ENCODE results near the gene SYNCRIP.
"Not testable (repeated sequence)": the region's sequence is repeated elsewhere in the genome, so short reads cannot be mapped to it uniquely, and the experiment has no call there.

Gene SYNCRIP

GRCh38 chr6:85669735-85670194, 27.1 kb upstream of the SYNCRIP start:
- no peak for DNase-seq

DNA sequence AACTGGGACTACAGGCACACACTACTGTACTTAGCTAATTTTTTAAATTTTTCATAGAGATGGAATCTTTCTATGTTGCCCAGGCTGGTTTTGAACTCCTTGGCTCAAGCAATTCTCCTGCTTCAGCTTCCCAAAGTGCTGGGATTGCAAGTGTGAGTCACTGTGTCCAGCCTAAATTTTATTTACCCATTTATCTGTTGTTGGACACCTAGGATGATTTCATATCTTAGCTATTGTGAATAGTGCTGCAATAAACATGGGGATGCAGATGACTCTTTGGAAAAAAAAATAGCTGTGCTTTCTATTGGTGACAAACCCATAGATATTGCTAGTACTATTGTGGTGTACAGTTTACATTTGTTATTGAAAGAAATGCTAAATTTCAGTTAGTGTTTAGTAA, 19.6 kb upstream of the SYNCRIP start:
- DNase-seq = no peak

- no peak for DNase-seq
Observed at GRCh38 chr6:85660181-85660611, 17.5 kb upstream of the SYNCRIP start.

- DNase-seq = no peak
Observed at GRCh38 chr6:85650606-85651005, 7.9 kb upstream of the SYNCRIP start.

GRCh38 chr6:85644279-85644762, 1.6 kb upstream of the SYNCRIP start:
- no peak for DNase-seq

GRCh38 chr6:85643537-85644278, 1.0 kb upstream of the SYNCRIP start:
- DNase-seq = peak; percentile 92

DNA sequence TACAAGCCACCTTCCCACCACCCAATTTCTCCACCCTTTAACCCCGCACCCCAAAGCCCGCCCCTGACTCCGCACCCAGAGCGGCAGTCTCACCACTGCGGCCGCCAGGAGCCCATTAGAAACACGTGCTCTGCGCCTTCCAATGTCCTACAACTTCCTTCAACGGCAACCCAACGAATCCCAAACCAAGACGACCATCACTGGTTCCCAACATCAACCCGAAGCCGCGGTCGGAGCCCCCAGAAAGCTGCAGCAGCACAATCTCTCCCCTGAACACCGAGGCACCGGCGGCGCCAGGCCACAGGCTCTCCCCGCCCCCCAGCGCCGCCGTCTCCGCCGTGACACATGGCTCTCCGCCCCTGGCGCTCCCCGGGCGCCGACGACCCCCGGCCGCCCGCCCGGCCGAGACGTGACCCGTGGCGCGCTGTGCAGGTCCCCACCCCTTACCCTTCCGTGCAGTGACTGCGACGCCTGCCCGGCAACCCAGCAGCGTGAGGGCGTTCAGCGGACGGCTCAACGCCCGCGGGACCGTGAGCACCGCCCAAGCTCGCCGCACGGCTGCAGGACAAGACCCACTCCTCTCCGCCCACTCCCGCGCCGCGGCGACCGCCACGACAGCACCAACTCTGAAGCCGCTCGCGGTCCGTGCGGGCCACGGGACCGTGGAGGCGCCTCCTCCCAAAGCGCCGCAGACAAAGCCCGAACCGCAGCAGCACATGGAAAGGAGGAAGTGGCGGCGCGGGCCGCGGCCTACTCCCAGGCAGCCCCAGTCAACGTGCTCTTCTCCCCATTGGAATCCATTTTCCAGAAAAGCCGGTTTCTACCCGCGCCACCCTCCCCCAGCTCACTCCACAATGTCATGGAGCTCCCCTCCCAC, 551 bp downstream of the SYNCRIP start:
- DNase-seq = peak; percentile 69

DNA sequence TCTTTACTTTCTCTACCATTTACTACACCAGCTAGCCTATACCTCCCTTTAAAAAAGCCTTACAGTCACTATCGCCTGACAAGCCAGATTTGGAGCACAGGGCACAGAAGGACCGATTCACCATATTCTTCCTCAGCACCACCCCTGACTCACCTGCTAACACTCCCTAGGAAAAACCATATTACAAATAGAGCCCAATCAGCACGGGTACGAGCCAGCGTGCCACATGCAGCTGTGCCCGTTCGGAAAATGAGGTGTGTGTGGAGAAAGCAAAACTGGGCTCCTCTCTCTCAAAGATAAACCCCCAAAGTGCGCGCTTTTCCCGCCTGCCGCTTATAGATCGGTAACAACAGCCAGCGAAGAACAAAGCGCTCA, 1.2 kb downstream of the SYNCRIP start:
- no peak for DNase-seq

DNA sequence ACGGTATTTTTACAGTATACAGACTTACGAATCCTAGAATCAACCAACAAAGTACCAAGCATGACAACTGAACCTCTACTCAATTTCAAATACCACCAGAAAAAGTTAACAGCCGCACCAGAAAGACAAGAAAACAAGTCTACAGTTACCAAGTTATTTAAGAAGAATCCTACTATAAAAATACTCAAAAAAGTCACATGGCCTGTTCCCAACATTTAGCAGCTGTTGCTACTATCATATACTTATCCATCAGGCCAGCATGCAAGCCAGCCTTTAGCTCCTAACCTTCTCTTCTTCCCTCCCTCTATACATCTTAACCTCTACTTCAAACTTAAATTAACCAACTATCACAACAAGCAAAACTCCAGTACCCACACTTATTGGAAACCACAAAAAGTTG, 1.9 kb downstream of the SYNCRIP start:
- DNase-seq = no peak

GRCh38 chr6:85637579-85637978, 5.1 kb downstream of the SYNCRIP start:
- DNase-seq = no peak

DNA sequence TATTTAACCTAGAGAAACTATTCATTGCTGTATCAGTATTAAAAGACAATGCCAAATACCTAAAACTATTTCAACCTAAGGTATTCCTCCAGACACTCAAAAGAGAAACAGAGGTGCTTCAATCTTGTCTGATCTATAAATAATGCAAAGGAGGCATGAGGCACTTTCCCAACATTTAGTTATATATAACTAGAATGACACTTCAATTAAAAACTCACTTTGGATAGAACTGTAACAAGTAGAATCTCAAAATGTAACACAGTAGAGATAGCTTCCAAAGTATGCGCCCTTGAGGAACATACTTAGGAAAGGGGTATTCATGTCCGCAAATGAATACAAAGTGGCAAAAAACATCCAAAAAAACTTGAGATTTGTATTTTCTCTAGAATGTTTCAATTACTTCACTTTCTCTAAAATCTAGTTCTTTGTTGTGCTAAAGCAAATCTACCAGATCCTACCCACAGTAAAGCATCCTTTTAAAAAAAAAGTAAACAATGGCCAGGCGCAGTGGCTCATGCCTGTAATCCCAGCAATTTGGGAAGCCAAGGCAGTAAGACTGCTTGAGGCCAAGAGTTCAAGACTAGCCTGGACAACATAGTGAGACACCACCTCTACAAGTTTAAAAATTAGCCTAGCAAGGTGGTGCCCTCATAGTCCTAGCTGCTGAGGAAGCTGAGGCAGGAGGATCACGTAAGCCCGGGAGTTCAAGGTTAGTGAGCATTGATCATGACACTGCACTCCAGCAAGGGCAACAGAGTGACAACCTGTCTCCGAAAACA, 10.3 kb downstream of the SYNCRIP start:
- DNase-seq = no peak

DNA sequence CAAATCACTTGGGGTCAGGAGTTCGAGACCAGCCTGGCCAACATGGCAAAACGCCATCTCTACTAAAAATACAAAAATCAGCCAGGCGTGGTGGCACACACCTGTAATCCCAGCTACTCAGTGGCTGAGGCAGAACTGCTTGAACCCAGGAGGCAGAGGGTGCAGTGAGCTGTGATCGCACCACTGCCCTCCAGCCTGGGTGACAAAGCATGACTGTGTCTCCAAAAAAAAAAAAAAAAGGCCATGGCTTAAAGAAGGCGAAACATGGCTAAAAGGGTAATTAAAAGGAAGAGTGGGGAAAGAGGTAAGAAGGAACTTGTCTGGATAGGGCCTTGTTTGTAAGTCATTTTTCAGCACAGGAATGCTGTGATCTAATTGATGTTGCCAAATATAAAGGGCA, 11.6 kb downstream of the SYNCRIP start:
- DNase-seq = not testable (repeated sequence)

- no peak for DNase-seq
Observed at GRCh38 chr6:85628353-85628752, 14.3 kb downstream of the SYNCRIP start.

DNA sequence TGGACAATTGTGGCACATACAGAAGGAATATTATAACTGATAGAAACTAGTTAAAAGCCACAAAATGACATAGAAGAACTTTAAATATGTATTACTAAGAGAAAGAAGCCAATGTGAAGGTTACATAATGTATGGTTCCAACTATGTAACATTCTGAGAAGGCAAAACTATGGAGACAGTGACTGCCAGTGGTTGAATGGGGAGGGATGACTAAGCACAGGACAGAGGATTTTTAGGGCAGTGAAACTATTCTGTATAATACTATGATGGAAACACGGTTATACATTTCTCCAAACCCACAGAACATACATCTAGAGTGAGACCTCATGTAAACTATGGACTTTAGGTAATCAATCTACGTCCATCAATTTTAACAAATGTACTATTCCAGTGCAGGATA, 22.4 kb downstream of the SYNCRIP start:
- DNase-seq = no peak

DNA sequence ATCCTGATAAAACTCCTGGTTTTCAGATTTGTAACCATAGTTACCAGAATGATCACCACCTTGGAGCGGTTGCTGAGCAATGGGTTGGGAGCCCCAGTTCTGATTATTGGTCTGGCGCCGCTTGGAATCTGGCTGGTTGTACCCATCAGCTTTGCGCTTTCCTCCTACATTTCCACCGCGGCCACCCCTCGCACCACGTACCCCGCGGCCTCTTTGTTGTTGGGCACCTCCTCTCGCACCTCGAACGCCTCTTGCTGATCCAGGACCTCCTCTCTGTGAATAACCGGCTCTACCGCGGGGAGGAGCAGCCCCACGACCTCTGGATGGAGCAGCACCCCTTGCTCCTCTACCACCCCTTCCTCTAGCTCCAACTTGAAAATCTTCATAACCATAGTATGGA, 27.9 kb downstream of the SYNCRIP start:
- DNase-seq = no peak

- no peak for DNase-seq
Observed at GRCh38 chr6:85612690-85613474, 29.8 kb downstream of the SYNCRIP start.

GRCh38 chr6:85610182-85610895, 32.3 kb downstream of the SYNCRIP start:
- DNase-seq = no peak

- no peak for DNase-seq
Observed at GRCh38 chr6:85602100-85602499, 40.6 kb downstream of the SYNCRIP start.

GRCh38 chr6:85600713-85601313, 41.9 kb downstream of the SYNCRIP start:
- no peak for DNase-seq

GRCh38 chr6:85594197-85594930, 48.3 kb downstream of the SYNCRIP start:
- no peak for DNase-seq

Data from right forelimb (tissue), 1 donor.